NB4 (cell line): Measurements from ENCODE around the gene NBEA.

ENCODE experiments used
- DNase-seq: peaks from one replicate; pipeline ENCODE4 v3.0.0; 2010; ENCODE audit warnings: low read depth
- H3K4me3 ChIP-seq: one replicate; pipeline ENCODE4 v1.5.1; 2011; ENCODE audit warnings: mild to moderate bottlenecking, low read depth, low read length, moderate library complexity
- CTCF ChIP-seq: IDR thresholded peaks from one replicate; pipeline ENCODE4 v1.5.1; 2012; ENCODE audit warnings: low read depth, low read length
- MAX ChIP-seq: IDR thresholded peaks from 2 replicates; pipeline ENCODE4 v1.6.1; 2011; ENCODE audit warnings: low read depth, low read length
- MYC ChIP-seq: IDR thresholded peaks from 2 replicates; pipeline ENCODE4 v1.6.1; 2011; ENCODE audit warnings: low read depth, low read length
- POLR2A ChIP-seq: IDR thresholded peaks from 2 replicates; pipeline ENCODE4 v1.6.1; 2011; ENCODE audit warnings: mild to moderate bottlenecking; ENCODE audit not compliant: insufficient read length; ENCODE audit errors: extremely low read depth

Gene NBEA

GRCh38 chr13:35593651-35594050 is 651.6 kb downstream of the NBEA start:
- DNase-seq, result no peak
- no peak overlapping the region for H3K4me3 ChIP-seq
- TF ChIP-seq MAX, result no peak
- no peak for TF ChIP-seq POLR2A
- no peak for TF ChIP-seq CTCF
- no peak for TF ChIP-seq MYC

GRCh38 chr13:35594096-35594495 is 652.0 kb downstream of the NBEA start:
- no peak overlapping the region for H3K4me3 ChIP-seq
- DNase-seq, result no peak
- TF ChIP-seq MAX (no peak), POLR2A (no peak), CTCF (no peak), MYC (no peak)

GRCh38 chr13:35595181-35595580 is 653.1 kb downstream of the NBEA start:
- TF ChIP-seq MAX (no peak), MYC (no peak)
- no peak for DNase-seq
- no peak overlapping the region for H3K4me3 ChIP-seq

GRCh38 chr13:35596321-35597030 is 654.4 kb downstream of the NBEA start:
- no peak for DNase-seq
- TF ChIP-seq CTCF (no peak), MAX (no peak), MYC (no peak), POLR2A (no peak)
- no peak overlapping the region for H3K4me3 ChIP-seq

GRCh38 chr13:35597451-35597850 is 655.4 kb downstream of the NBEA start:
- no peak overlapping the region for H3K4me3 ChIP-seq
- DNase-seq, result no peak
- TF ChIP-seq POLR2A (no peak), MYC (no peak), MAX (no peak), CTCF (no peak)

GRCh38 chr13:35598233-35598632 is 656.2 kb downstream of the NBEA start:
- TF ChIP-seq MAX (no peak), MYC (no peak), POLR2A (no peak), CTCF (no peak)
- DNase-seq, result no peak
- H3K4me3 ChIP-seq, result no peak overlapping the region
